ENCODE measurements around the gene DHX8.

The DHX8 gene

DNA sequence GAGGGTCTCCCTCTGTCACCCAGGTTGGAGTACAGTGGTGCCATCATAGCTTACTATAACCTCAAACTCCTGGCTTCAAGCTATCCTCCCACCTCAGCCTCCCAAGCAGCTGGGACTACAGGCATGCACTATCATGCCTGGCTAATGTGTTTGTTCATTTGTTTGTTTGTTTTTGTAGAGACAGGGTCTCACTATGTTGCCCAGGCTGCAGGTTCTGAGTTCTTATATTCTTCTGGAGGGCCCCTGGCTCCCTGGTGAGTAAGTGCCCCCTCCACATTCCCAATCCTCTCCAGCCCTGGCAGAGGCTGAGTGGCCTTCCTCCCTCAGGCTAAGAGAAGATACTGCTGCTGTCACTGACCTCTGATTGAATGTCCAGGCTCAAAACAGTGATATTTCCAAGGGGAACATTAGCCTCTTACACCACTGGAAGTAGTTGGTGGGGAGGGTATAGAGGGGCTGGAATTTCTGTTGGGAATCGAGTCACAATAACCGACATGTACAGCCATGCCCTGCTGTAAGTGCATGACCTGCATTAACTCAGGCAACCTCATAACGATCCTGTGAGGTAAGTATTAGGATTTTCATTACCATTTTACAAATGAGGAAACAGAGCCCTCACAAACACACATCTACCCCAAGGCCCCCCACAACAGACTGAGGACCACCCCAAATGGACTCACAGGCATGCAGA is 65.1 kb downstream of the DHX8 start:
- TF ChIP-seq, protein P1, sequence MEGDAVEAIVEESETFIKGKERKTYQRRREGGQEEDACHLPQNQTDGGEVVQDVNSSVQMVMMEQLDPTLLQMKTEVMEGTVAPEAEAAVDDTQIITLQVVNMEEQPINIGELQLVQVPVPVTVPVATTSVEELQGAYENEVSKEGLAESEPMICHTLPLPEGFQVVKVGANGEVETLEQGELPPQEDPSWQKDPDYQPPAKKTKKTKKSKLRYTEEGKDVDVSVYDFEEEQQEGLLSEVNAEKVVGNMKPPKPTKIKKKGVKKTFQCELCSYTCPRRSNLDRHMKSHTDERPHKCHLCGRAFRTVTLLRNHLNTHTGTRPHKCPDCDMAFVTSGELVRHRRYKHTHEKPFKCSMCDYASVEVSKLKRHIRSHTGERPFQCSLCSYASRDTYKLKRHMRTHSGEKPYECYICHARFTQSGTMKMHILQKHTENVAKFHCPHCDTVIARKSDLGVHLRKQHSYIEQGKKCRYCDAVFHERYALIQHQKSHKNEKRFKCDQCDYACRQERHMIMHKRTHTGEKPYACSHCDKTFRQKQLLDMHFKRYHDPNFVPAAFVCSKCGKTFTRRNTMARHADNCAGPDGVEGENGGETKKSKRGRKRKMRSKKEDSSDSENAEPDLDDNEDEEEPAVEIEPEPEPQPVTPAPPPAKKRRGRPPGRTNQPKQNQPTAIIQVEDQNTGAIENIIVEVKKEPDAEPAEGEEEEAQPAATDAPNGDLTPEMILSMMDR (IDR thresholded peaks at IDR 0.05) = no peak
- Histone ChIP-seq H3K4me3 (no peak overlapping the region), H3K27ac (no peak overlapping the region)
- DNase-seq (ENCODE audit: low spot score) = no peak

DNA sequence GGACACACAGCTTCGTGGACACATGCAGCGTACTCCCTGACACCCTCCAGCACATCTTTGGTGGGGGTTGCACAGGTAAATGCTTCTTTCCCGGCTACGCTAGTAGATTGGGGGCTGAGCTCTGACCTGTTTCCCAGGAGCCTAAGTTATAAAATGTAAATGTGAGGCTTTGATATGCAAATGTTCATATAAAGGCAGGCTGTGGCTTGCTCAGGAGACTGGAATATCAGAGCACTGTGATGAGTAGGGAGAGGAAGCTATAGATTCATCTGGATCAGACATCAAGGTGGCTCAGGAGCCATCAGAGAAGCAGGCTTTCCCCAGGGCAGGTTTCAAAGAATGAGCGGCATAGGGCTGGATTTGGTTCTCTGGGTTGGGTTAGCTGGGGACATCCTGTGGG is 65.7 kb downstream of the DHX8 start:
- Histone ChIP-seq H3K4me3 (no peak overlapping the region), H3K27ac (no peak overlapping the region)
- TF ChIP-seq, protein P1 (IDR thresholded peaks at IDR 0.05) = no peak
- DNase-seq (ENCODE audit: low spot score) = no peak

DNA sequence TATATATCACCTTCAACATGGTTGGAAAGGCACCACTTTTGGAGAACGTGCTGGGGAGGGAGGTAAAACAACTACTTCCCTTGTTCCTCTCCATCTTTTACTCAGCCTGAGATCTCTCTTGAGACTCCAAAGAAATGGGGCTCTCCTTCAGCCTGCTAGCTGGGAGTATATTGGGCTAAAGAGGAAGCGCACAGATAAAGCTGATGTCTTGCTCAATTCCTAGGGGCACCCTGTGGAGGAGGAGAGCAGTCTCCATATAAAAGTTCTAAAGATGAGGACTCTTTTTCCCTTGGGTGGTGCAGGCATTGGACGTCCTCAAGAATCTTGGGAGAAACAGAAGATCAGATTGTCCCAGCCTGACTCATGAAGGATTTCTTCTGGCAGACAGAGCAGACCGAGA is 67.0 kb downstream of the DHX8 start:
- DNase-seq (ENCODE audit: low spot score) = no peak
- H3K27ac ChIP-seq = no peak overlapping the region
- H3K4me3 ChIP-seq = no peak overlapping the region
- TF ChIP-seq, protein P1 (IDR thresholded peaks at IDR 0.05) = no peak

DNA sequence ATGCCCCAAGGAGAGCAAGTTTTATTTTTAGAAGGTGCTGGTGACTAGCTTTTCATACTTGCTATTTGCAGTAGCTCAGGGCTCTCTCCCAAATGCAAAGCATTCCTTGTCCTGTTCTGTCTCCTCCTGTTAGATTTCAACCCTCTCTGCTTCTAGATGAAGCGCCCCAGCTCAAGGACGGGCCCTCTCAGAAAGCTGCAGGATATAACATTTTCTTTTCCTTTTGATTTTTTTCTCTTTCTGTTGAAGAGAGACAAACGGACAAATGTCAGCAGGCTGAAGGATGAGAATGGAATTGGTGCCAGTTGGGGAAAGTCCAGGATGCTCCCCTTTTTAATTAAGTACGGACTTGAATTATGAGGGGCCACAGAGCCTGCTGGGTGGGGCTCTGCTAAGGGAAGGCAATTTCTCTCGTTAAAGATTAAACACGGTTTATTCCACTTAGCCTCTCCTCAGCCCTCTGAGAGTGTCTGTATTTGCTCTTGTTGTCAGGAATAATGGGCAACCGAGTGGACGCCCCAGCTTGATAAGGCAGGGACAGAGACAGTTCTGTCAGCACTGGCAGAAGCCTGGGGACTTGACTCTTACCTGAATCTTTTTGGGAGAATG is 68.6 kb downstream of the DHX8 start:
- no peak overlapping the region for H3K4me3 ChIP-seq
- H3K27ac ChIP-seq = no peak overlapping the region
- DNase-seq (ENCODE audit: low spot score) = no peak
- TF ChIP-seq, protein P1 (IDR thresholded peaks at IDR 0.05) = no peak

DNA sequence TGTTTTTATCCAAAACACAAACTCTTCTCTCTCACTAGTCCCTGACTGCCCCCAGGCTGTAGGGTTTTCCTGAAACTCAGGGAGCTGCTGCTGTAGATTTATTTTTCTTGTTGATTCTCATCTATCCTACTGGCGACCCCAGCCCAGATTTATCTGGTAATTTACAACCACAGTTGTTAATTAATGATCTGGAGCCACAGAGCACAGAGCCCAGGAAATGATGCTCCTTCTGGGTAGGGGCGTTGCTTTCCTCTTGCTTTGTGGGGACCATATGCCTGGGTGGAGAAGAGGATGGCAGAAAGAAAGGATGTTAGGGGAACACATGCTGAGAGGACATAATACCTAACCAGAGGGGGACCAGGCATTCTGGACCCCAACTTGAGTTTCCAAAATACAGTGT is 69.8 kb downstream of the DHX8 start:
- TF ChIP-seq, protein P1 (IDR thresholded peaks at IDR 0.05) = no peak
- Histone ChIP-seq H3K27ac (no peak overlapping the region), H3K4me3 (no peak overlapping the region)
- no peak for DNase-seq (ENCODE audit: low spot score)

DNA sequence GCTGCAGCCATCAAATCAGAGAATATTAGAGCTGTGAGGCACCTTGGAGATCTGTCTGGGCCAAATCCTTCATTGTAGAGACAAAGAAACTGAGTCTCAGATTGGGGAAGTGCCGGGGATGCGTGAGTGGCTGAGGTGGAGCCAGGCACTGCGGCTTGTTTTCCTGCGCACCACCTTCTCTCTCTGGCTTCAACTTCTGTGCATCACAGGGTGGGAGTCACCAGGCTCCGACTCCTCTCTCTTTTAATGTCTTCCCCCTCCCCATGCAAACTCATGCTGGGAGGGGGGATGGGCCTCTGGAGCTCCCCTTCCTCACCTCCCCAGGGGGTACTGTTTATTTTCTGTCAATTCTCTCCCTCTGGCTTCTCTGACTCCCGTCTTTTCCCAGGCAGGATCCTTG is 71.1 kb downstream of the DHX8 start:
- no peak overlapping the region for H3K27ac ChIP-seq
- TF ChIP-seq, protein P1 (IDR thresholded peaks at IDR 0.05) = no peak
- H3K4me3 ChIP-seq = no peak overlapping the region
- DNase-seq (ENCODE audit: low spot score) = no peak

DNA sequence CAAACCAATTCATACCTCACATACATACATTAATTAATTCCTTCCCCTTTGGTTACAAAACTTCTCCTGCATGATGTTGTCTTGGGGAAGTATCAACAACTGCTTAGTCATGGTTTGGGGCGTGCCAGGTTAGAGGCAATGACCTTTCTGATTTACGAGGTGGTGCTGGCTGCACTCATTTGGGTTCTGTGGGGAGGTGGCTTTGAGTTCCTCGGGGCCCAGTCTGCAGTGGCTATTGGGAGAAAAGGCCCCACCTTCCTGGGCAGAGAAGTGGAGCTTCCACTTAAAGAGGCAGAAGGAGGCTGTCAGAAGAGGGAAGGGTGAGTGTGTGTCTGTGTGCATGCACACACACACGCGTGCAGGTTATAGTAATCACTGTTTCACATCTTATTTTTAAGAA is 72.5 kb downstream of the DHX8 start:
- Histone ChIP-seq H3K4me3 (no peak overlapping the region), H3K27ac (no peak overlapping the region)
- DNase-seq (ENCODE audit: low spot score) = no peak
- TF ChIP-seq, protein P1 (IDR thresholded peaks at IDR 0.05) = no peak
